OCI-LY3 (cell line): ENCODE measurements around the gene PTPRN2.

Experiments
- EZH2phosphoT487 ChIP-seq: fragments of 200-600 bp; shearing (Covaris generic); IDR thresholded peaks from 2 replicates; pipeline ENCODE4 v1.6.1; 2018; ENCODE audit warnings: antibody characterized with exemption, mixed run types, low read depth
- TF ChIP-seq, protein P1 (sequence below): fragments of 200-600, 300-600 bp; sonication (generic); IDR thresholded peaks from 2 replicates; pipeline ENCODE4 v1.5.1; 2014; ENCODE audit warnings: antibody characterized with exemption, low read length, low read depth

DNA sequence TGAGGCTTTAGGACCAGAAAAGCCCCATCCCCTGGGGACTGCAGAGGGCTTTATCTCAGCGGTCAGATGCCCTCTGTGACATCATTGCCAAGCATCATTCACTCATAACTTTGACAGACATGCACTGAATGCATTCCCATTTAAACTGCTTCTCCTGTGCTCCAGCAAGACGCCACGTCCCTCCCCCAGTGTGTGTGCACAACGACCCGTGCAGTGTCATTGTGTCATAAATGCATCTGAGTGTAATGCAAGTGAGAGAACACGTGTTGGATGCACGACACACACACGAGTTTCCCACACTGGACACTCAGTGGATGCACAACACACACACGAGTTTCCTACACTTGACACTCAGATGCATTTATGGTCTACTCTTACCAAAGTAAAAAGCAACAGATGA lies 337.9 kb downstream of the PTPRN2 start:
- TF ChIP-seq, protein P1, sequence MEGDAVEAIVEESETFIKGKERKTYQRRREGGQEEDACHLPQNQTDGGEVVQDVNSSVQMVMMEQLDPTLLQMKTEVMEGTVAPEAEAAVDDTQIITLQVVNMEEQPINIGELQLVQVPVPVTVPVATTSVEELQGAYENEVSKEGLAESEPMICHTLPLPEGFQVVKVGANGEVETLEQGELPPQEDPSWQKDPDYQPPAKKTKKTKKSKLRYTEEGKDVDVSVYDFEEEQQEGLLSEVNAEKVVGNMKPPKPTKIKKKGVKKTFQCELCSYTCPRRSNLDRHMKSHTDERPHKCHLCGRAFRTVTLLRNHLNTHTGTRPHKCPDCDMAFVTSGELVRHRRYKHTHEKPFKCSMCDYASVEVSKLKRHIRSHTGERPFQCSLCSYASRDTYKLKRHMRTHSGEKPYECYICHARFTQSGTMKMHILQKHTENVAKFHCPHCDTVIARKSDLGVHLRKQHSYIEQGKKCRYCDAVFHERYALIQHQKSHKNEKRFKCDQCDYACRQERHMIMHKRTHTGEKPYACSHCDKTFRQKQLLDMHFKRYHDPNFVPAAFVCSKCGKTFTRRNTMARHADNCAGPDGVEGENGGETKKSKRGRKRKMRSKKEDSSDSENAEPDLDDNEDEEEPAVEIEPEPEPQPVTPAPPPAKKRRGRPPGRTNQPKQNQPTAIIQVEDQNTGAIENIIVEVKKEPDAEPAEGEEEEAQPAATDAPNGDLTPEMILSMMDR, result no peak
- TF ChIP-seq EZH2phosphoT487, result no peak
